ENCODE data around the gene LRRC10.

Gene LRRC10

DNA sequence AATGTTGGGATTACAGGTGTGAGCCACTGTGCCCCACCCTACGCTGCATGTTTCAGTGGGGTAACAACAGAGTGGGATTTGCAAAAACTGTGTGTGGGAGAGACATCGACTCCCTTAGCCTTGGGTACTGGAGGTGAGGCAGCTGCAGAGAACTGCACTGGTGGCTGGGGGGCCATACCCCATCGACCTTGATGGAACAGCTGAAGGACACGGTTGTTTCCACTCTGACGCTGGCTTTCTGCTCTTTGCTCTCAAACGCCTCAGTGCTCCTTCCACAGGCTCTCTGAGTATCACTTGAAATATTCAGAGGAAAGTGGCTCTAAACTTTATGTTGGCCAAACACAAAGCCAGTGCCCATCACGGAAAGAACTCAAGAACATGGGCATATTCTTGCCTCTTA lies 30.8 kb upstream of the LRRC10 start:
- TF ChIP-seq, protein P1, sequence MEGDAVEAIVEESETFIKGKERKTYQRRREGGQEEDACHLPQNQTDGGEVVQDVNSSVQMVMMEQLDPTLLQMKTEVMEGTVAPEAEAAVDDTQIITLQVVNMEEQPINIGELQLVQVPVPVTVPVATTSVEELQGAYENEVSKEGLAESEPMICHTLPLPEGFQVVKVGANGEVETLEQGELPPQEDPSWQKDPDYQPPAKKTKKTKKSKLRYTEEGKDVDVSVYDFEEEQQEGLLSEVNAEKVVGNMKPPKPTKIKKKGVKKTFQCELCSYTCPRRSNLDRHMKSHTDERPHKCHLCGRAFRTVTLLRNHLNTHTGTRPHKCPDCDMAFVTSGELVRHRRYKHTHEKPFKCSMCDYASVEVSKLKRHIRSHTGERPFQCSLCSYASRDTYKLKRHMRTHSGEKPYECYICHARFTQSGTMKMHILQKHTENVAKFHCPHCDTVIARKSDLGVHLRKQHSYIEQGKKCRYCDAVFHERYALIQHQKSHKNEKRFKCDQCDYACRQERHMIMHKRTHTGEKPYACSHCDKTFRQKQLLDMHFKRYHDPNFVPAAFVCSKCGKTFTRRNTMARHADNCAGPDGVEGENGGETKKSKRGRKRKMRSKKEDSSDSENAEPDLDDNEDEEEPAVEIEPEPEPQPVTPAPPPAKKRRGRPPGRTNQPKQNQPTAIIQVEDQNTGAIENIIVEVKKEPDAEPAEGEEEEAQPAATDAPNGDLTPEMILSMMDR (IDR thresholded peaks at IDR 0.05; ENCODE audit: low read depth, low read length): no peak
- DNase-seq (ENCODE audit: low read depth in 2 of 2): no peak

DNA sequence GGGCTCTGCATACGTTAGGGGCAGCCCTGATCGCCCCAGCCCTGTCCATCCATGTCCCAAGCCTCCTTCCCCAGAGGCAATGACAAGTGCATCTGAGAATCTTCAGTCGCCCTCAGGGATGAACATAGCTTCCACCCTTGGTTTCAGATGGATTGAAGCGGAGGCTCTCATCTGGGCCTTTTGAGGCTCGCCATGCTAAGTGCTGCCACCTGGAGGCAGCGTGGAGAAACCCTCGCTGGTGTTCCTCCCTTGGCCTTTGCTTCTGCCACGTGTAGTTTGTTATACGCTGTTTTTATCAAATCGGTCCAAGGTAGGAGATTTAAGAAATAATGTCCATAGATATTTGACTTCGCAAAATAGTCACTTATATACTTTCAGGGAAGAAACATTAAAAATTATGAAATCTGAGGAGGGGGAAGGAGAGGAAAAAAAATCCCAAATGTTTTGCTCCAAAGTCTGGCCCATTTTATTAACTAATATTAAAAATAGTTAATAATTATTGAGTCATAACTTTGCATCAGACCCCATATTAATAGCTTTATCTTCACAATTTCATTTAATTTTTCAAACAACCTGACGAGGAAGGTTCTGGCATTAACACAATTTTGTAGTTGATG lies 28.8 kb upstream of the LRRC10 start:
- DNase-seq (ENCODE audit: low read depth in 2 of 2): peak; percentile 79
- no peak overlapping the region for H3K4me3 ChIP-seq (replicated peaks in 1 of 2; ENCODE audit: low read depth in 2 of 2, low read length in 2 of 2)
- TF ChIP-seq, protein P1 (IDR thresholded peaks at IDR 0.05; ENCODE audit: low read depth, low read length): peak; percentile 94

More for the DNA sequence above, 30.8 kb upstream of the LRRC10 start:
- H3K4me3 ChIP-seq (replicated peaks in 1 of 2; ENCODE audit: low read depth in 2 of 2, low read length in 2 of 2): no peak overlapping the region

DNA sequence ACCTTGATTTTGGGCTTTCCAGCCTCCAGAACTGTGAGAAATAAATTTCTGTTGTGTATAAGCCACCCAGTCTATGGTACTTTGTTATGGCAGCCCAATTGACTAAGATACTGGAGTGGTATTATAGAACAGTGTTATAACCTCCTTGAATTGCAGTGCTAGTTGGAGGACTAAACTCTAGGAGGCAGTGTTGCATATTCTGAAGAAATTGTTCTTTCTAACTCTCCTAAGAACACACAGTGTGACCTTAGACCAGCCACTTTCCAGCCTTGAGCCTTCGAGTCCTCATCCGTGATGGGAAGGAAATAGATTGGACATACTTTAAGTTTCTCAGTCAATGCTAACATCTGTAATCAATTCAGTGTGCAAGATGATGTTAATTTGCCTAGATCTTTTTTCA lies 22.4 kb upstream of the LRRC10 start:
- H3K4me3 ChIP-seq (replicated peaks in 1 of 2; ENCODE audit: low read depth in 2 of 2, low read length in 2 of 2): no peak overlapping the region
- TF ChIP-seq, protein P1 (IDR thresholded peaks at IDR 0.05; ENCODE audit: low read depth, low read length): peak; percentile 32
- DNase-seq (ENCODE audit: low read depth in 2 of 2): no peak

DNA sequence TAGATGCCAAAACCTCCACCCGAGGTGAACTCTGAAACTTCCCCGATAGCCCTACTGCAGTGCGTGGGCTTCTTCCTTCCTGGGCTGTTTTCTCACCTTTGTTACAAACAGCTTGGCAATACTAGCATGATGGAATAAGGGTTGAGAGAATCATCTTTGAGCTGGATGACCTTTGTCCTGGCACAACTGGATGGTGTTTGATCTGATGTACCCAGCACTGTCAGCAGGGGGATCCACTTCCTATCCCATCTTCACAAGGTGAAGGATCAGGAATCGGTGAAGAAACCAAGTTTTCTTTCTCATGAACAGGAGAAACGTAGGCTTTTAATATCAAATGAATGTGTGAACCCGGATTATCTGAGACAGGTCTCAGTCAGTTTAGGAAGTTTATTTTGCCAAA lies 19.5 kb upstream of the LRRC10 start:
- TF ChIP-seq, protein P1 (IDR thresholded peaks at IDR 0.05; ENCODE audit: low read depth, low read length): peak; percentile 34
- H3K4me3 ChIP-seq (replicated peaks in 1 of 2; ENCODE audit: low read depth in 2 of 2, low read length in 2 of 2): no peak overlapping the region
- peak in 1 of 2 donors; percentile 8 for DNase-seq (ENCODE audit: low read depth in 2 of 2)

DNA sequence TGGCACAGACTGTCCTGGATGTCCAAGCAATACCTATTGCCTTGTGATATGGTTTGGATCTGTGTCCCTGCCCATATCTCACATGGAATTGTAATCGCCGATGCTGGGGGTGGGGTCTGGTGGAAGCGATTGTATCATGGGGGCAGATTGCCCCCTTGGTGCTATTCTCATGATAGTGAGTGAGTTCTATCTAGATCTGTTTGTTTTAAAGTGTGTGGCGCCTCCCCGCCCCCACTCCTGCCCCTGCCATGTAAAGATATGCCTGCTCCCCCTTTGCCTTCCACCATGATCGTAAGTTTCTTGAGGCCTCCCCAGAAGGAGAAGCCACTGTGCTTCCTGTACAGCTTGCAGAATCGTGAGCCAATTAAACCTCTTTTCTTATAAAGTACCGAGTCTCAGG lies 16.8 kb upstream of the LRRC10 start:
- DNase-seq (ENCODE audit: low read depth in 2 of 2): no peak
- no peak overlapping the region for H3K4me3 ChIP-seq (replicated peaks in 1 of 2; ENCODE audit: low read depth in 2 of 2, low read length in 2 of 2)
- TF ChIP-seq, protein P1 (IDR thresholded peaks at IDR 0.05; ENCODE audit: low read depth, low read length): no peak

DNA sequence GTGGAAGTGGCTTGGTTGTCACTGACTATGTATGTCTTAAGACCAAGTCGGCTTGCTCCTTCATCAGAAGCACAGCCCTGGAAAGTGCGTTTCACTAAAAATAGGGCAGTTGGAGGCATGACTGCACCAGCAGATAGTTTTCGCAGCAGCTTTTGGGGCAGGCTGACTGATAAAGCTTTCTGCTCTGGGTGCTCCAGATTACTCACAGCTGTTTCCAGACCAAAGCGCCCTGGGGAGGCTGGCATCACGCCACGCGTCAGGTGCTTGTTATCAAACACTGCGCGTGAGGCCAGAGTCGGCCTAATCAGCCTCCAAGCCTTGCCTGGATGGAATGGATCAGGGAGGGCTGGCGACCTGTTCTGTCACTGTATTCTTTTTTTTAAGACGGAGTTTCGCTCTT lies 13.3 kb upstream of the LRRC10 start:
- TF ChIP-seq, protein P1 (IDR thresholded peaks at IDR 0.05; ENCODE audit: low read depth, low read length): no peak
- DNase-seq (ENCODE audit: low read depth in 2 of 2): peak in 1 of 2 donors; percentile 48
- no peak overlapping the region for H3K4me3 ChIP-seq (replicated peaks in 1 of 2; ENCODE audit: low read depth in 2 of 2, low read length in 2 of 2)

DNA sequence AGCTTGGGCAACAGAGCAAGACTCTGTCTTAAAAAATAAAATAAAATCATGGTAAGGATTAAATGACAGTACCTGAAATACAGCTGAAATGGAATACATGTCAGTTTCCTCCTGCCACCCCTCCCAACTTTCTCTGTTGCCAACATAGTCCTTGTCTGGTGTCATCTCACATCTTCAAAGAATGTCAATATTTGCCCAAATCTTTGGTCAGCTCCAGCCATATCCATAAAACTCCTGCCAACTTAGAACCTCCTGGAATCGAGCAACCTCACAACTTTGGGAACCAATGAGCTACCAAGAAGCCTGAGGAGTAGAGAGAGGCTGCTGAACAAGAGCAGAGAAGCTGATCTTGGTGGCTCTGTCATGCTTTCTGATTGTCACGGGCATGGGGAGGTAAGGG lies 10.8 kb upstream of the LRRC10 start:
- no peak for DNase-seq (ENCODE audit: low read depth in 2 of 2)
- TF ChIP-seq, protein P1 (IDR thresholded peaks at IDR 0.05; ENCODE audit: low read depth, low read length): no peak
- no peak overlapping the region for H3K4me3 ChIP-seq (replicated peaks in 1 of 2; ENCODE audit: low read depth in 2 of 2, low read length in 2 of 2)
